A673 (cell line): Measurements from ENCODE around the gene TM4SF18. TPM values are rescaled to one million over a fixed set of nuclear protein-coding genes. Genes with fewer than 3 reads are reported as not detected.

Experiments used
- BruUV-seq: library from RNA; stranded (reverse); fragments of 400-500 nt; replicated peaks from 2 replicates; lab custom pipeline; 2021; lab: Mats Ljungman, UMichigan
- CTCF ChIA-PET: fragments of 300-600 bp; sonication (Branson Sonifier 250); formaldehyde crosslinking; loops from one replicate; lab custom pipeline; 2022; ENCODE audit warnings: antibody characterized with exemption; lab: Charles Lee
- POLR2A ChIA-PET: fragments of 300-600 bp; sonication (Branson Sonifier 250); formaldehyde crosslinking; loops from one replicate; lab custom pipeline; 2022; ENCODE audit warnings: antibody characterized with exemption; ENCODE audit not compliant: low non-redundant PET; lab: Charles Lee
- DNase-seq: peaks from one replicate; pipeline ENCODE4 v3.0.0-alpha.2; 2015; ENCODE audit warnings: low spot score
- H3K27ac ChIP-seq: fragments of 200-600 bp; sonication (generic); 2 replicates; pipeline ENCODE4 v1.5.1; 2016; ENCODE audit warnings: mixed run types, low read depth, mild to moderate bottlenecking, mixed read lengths, antibody characterized with exemption, low read length; ENCODE audit not compliant: poor library complexity, severe bottlenecking
- H3K27me3 ChIP-seq: fragments of 200-600 bp; sonication (generic); replicated peaks from 2 replicates; pipeline ENCODE4 v1.6.1; 2017; ENCODE audit warnings: mixed run types, low read depth, mild to moderate bottlenecking, mixed read lengths, antibody characterized with exemption, low read length; ENCODE audit not compliant: insufficient read depth, poor library complexity
- H3K36me3 ChIP-seq: fragments of 200-600 bp; sonication (generic); 2 replicates; pipeline ENCODE4 v1.6.1; 2016; ENCODE audit warnings: mixed run types, mild to moderate bottlenecking, mixed read lengths, antibody characterized with exemption, low read length; ENCODE audit not compliant: insufficient read depth, poor library complexity, severe bottlenecking
- H3K4me1 ChIP-seq: fragments of 200-600 bp; sonication (generic); 2 replicates; pipeline ENCODE4 v1.6.1; 2017; ENCODE audit warnings: mixed run types, mild to moderate bottlenecking, mixed read lengths, antibody characterized with exemption, low read length; ENCODE audit not compliant: insufficient read depth, poor library complexity, severe bottlenecking
- H3K4me3 ChIP-seq: fragments of 200-600 bp; sonication (generic); 2 replicates; pipeline ENCODE4 v1.5.1; 2016; ENCODE audit warnings: low read depth, mixed run types, mild to moderate bottlenecking, mixed read lengths, low read length; ENCODE audit not compliant: poor library complexity, severe bottlenecking
- H3K9me3 ChIP-seq: fragments of 200-600 bp; sonication (generic); 2 replicates; pipeline ENCODE4 v1.6.1; 2016; ENCODE audit warnings: mixed run types, low read depth, mild to moderate bottlenecking, mixed read lengths, antibody characterized with exemption, low read length; ENCODE audit not compliant: poor library complexity, severe bottlenecking
- CTCF ChIP-seq: fragments of 300-800, 200-600 bp; sonication (generic); conservative IDR thresholded peaks from 2 replicates; pipeline ENCODE4 v1.5.1; 2017; ENCODE audit warnings: low read depth, mild to moderate bottlenecking, antibody characterized with exemption, low read length, moderate library complexity, mixed read lengths
- EZH2 ChIP-seq: fragments of 200-600 bp; sonication (generic); IDR thresholded peaks from 2 replicates; pipeline ENCODE4 v1.6.1; 2017; ENCODE audit warnings: borderline replicate concordance, low read depth, mild to moderate bottlenecking, mixed read lengths, antibody characterized with exemption, low read length; ENCODE audit not compliant: poor library complexity, severe bottlenecking
- intact Hi-C: fragments of 100-400 bp; cut with micrococcal nuclease; formaldehyde crosslinking; loops from one replicate; pipeline ENCODE4 v1.10.0; 2022; ENCODE audit not compliant: unreplicated experiment
- total RNA-seq: library from RNA; stranded (reverse); gene quantifications from 2 replicates; pipeline ENCODE4 v1.2.3, GENCODE V29; 2021

The TM4SF18 gene
- total RNA-seq, 1 experiment from 2014 or later, result 1.5 TPM

- no peaks in the 10 kb centered on the region for H3K36me3 ChIP-seq
- no peak overlapping the region for H3K4me3 ChIP-seq
- no peak for DNase-seq
- no peak for TF ChIP-seq EZH2
- no peak for TF ChIP-seq CTCF
- no peaks in the 10 kb centered on the region for H3K27me3 ChIP-seq
- H3K4me1 ChIP-seq, result no peaks in the 10 kb centered on the region
- intact Hi-C loops, result no loop called here
- no peak overlapping the region for H3K27ac ChIP-seq
- H3K9me3 ChIP-seq, result no peaks in the 10 kb centered on the region
- BruUV-seq, result no TSS peak
- CTCF ChIA-PET, result no interaction called here
- POLR2A ChIA-PET, result no interaction called here
These were observed 7.9 kb downstream of the TM4SF18 start for GRCh38 chr3:149325581-149325980.

GRCh38 chr3:149324332-149324731 lies 9.1 kb downstream of the TM4SF18 start:
- POLR2A ChIA-PET, result no interaction called here
- BruUV-seq, result no TSS peak
- H3K4me1 ChIP-seq, result no peaks in the 10 kb centered on the region
- intact Hi-C loops, result no loop called here
- CTCF ChIA-PET, result no interaction called here
- no peak for DNase-seq
- H3K27ac ChIP-seq, result no peak overlapping the region
- TF ChIP-seq EZH2 (no peak), CTCF (no peak)
- H3K9me3 ChIP-seq, result no peaks in the 10 kb centered on the region
- no peak overlapping the region for H3K4me3 ChIP-seq
- no peaks in the 10 kb centered on the region for H3K36me3 ChIP-seq
- H3K27me3 ChIP-seq, result no peaks in the 10 kb centered on the region

GRCh38 chr3:149321640-149322039 lies 11.8 kb downstream of the TM4SF18 start:
- TF ChIP-seq CTCF (no peak), EZH2 (no peak)
- intact Hi-C loops, result no loop called here
- no peaks in the 10 kb centered on the region for H3K4me1 ChIP-seq
- no peak for DNase-seq
- no peak overlapping the region for H3K27ac ChIP-seq
- H3K36me3 ChIP-seq, result no peaks in the 10 kb centered on the region
- no peak overlapping the region for H3K4me3 ChIP-seq
- H3K27me3 ChIP-seq, result no peaks in the 10 kb centered on the region
- H3K9me3 ChIP-seq, result no peaks in the 10 kb centered on the region
- BruUV-seq, result no TSS peak
- ChIA-PET CTCF (no interaction called here), POLR2A (no interaction called here)
